Measurements from ENCODE around the gene CCDC169. TPM values are rescaled to one million over a fixed set of nuclear protein-coding genes. Genes with fewer than 3 reads are reported as not detected.

CCDC169 gene
- total and polyA plus RNA-seq, 12 donors: 0.15 to 5.4 (median 1.4) TPM

- Histone ChIP-seq H3K9me3 (no peaks in the 10 kb centered on the region), H3K4me1 (peaks cover 0 to 60% (median 26%) of the 10 kb centered on the region in 9 donors), H3K27ac (peak overlapping the region; percentile 87 to 99 (median 96)), H3K36me3 (no peaks in the 10 kb centered on the region), H3K4me3 (peak overlapping the region; percentile 62 to 93 (median 72)), H3K27me3 (no peaks in the 10 kb centered on the region)
- DNase-seq (peak in 1 of 2 donors; percentile 25), ATAC-seq (no peak)
- intact Hi-C loops (cut with DNase I): loop anchor here in 2 of 10 donors (5.0 to 10.0 kb wide), 2 partner anchors 52 to 390 kb away; no protein-coding TSS in a partner anchor
- no peak for TF ChIP-seq CTCF (IDR thresholded peaks at IDR 0.05)
- 24 to 32% methylated on average over 14 of the region's 14 CpGs for WGBS, 2 donors
Measured at GRCh38 chr13:36344886-36345437, 47.3 kb upstream of the CCDC169 start.

DNA sequence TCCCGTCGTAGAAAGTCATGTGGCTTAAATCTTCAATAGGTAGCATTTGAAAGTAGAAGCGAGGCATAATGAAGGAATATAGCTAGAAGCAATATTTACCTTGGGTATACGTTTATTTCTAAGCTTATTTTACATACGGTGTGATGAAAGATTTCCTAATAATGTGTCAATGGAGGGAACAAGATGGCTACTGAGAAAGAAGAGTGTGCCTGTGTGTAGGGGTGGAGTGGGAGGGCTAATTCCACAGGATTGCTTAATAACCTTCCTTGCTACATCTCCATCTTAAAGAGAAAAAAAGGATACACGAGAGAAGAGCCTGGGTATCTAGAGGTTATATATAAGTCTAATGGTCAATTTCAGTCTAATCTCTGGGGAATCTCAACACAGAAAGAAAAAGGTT is 46.6 kb upstream of the CCDC169 start:
- intact Hi-C loops (cut with DNase I): loop anchor here in 1 of 10 donors (10.0 kb wide), 1 partner anchor 391 kb away; no protein-coding TSS in a partner anchor
- TF ChIP-seq CTCF (IDR thresholded peaks at IDR 0.05): no peak
- H3K9me3 ChIP-seq: no peaks in the 10 kb centered on the region
- ATAC-seq (no peak), DNase-seq (no peak)
- H3K27ac ChIP-seq: peak overlapping the region in 3 of 10 donors; percentile 15 to 97 (median 95)
- peaks cover 0 to 63% (median 26%) of the 10 kb centered on the region in 9 donors for H3K4me1 ChIP-seq
- H3K27me3 ChIP-seq: no peaks in the 10 kb centered on the region
- H3K36me3 ChIP-seq: no peaks in the 10 kb centered on the region
- H3K4me3 ChIP-seq: peak overlapping the region in 5 of 10 donors; percentile 68 to 93 (median 78)
- WGBS, 2 donors: 77 to 84% methylated on average over 6 of the region's 6 CpGs

DNA sequence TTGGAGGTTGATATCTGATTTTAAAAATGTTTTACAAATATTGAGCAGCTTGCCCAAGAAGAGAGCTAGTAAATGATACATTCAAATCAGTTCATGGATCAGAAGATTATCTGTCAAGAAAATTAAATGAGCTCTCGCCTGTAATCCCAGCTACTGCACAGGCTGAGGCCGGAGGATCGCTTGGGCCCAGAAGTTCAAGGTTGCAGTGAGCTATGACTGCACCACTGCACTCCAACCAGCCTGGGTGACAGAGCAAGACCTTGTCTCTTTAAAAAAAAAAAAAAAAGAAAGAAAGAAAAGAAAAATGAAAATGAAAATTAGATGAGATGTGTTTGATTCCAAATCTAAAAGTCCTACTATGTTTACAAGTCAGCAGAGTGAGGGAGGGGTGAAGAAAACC is 46.2 kb upstream of the CCDC169 start:
- no peak for TF ChIP-seq CTCF (IDR thresholded peaks at IDR 0.05)
- H3K27me3 ChIP-seq: no peaks in the 10 kb centered on the region
- H3K4me1 ChIP-seq: peaks cover 0 to 67% (median 27%) of the 10 kb centered on the region in 9 donors
- ATAC-seq (no peak), DNase-seq (no peak)
- WGBS, 2 donors: 90 to 92% methylated on average over 3 of the region's 3 CpGs
- peak overlapping the region in 1 of 10 donors; percentile 93 for H3K4me3 ChIP-seq
- intact Hi-C loops (cut with DNase I): loop anchor here in 1 of 10 donors (10.0 kb wide), 1 partner anchor 391 kb away; no protein-coding TSS in a partner anchor
- no peaks in the 10 kb centered on the region for H3K9me3 ChIP-seq
- no peaks in the 10 kb centered on the region for H3K36me3 ChIP-seq
- H3K27ac ChIP-seq: peak overlapping the region in 2 of 10 donors; percentile 15 to 95

DNA sequence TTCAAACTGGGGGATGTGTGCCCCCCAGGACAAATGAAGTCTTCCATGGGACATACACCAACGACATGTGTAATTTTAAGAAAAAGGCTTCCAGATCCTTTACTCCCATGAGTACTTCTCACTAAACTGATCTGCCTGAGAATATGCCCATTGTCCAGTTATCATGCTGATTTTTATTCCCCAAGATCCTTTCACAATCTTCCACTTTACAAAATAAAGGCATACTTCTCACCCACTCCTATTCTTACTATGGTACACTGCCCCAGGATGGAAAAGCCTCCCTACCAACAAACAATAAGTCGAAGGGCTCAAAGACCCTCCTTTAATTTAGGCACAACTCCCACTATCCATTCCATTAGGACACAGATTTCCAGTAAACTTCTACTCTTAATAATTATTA is 45.1 kb upstream of the CCDC169 start:
- TF ChIP-seq CTCF (IDR thresholded peaks at IDR 0.05): no peak
- H3K4me1 ChIP-seq: peaks cover 0 to 75% (median 36%) of the 10 kb centered on the region in 9 donors
- no peaks in the 10 kb centered on the region for H3K36me3 ChIP-seq
- no peaks in the 10 kb centered on the region for H3K9me3 ChIP-seq
- 93 to 96% methylated on average over 2 of the region's 2 CpGs for WGBS, 2 donors
- DNase-seq: no peak
- no peak for ATAC-seq
- H3K4me3 ChIP-seq: no peak overlapping the region
- H3K27ac ChIP-seq: no peak overlapping the region
- intact Hi-C loops (cut with DNase I): loop anchor here in 1 of 10 donors (10.0 kb wide), 1 partner anchor 392 kb away; no protein-coding TSS in a partner anchor
- H3K27me3 ChIP-seq: no peaks in the 10 kb centered on the region
